ENCODE data around the gene TEP1. TPM values are rescaled to one million over a fixed set of nuclear protein-coding genes. Genes with fewer than 3 reads are reported as not detected.

The TEP1 gene
- total and polyA plus RNA-seq, 2 of the 13 experiments (the other 11 are each of a cell fraction or from before 2014, with no cell fraction given), result 11.0 to 12.8 TPM

GRCh38 chr14:20376071-20376588 lies 37.2 kb downstream of the TEP1 start (continued):
- TF ChIP-seq ZBTB40 (IDR thresholded peaks at IDR 0.05) (no peak), ZBTB40 (CRISPR knock-in tag; IDR thresholded peaks at IDR 0.05) (peak; percentile 68), MXD3 (CRISPR knock-in tag; IDR thresholded peaks at IDR 0.05) (0 out of 2 replicates have a peak, but pooled peaks have one; percentile 31), MED1 (CRISPR knock-in tag; IDR thresholded peaks at IDR 0.05) (peak; percentile 62), ZNF263 (CRISPR knock-in tag; IDR thresholded peaks at IDR 0.05) (peak; percentile 72; the same call in 1 of the 2 replicates), BRF2 (CRISPR knock-in tag; IDR thresholded peaks at IDR 0.05) (no peak), ZBTB4 (CRISPR knock-in tag; IDR thresholded peaks at IDR 0.05; ENCODE audit: borderline replicate concordance) (0 out of 2 replicates have a peak, but pooled peaks have one; percentile 29), RXRB (CRISPR knock-in tag; IDR thresholded peaks at IDR 0.05; ENCODE audit: borderline replicate concordance) (peak; percentile 56; the same call in 1 of the 2 replicates), ZNF430 (CRISPR knock-in tag; IDR thresholded peaks at IDR 0.05) (peak; percentile 79; the same call in 1 of the 2 replicates), MEF2D (CRISPR knock-in tag; IDR thresholded peaks at IDR 0.05) (peak; percentile 62; the same call in 1 of the 2 replicates), FOXK1 (CRISPR knock-in tag; IDR thresholded peaks at IDR 0.05; ENCODE audit: borderline replicate concordance, low read depth) (peak; percentile 68; the same call in 1 of the 2 replicates), MIXL1 (CRISPR knock-in tag; IDR thresholded peaks at IDR 0.05) (peak; percentile 78), GLI4 (CRISPR knock-in tag; IDR thresholded peaks at IDR 0.05; ENCODE audit: borderline replicate concordance) (peak; percentile 83; the same call in 1 of the 2 replicates), HNF4G (IDR thresholded peaks at IDR 0.05; ENCODE audit: borderline replicate concordance, low read depth, low read length) (peak; percentile 81), HNF4G (CRISPR knock-in tag; IDR thresholded peaks at IDR 0.05; ENCODE audit: borderline replicate concordance, low read depth) (peak; percentile 87)
